Testis (tissue), 5 donors: ENCODE results near the gene NBPF10. TPM values are rescaled to one million over a fixed set of nuclear protein-coding genes. Genes with fewer than 3 reads are reported as not detected.
"Not testable (repeated sequence)": the region's sequence is repeated elsewhere in the genome, so short reads cannot be mapped to it uniquely, and the experiment has no call there.

Experiments used
- DNase-seq: peaks from one replicate; pipeline ENCODE4 v3.0.0-alpha.2; 2019
- H3K27ac ChIP-seq, 2 donors: fragments of 200-600 bp; sonication (generic); one replicate each; pipeline ENCODE4 v1.5.1; 2019
- H3K27me3 ChIP-seq: fragments of 200-600 bp; sonication (generic); one replicate; pipeline ENCODE4 v1.5.1; 2019
- H3K36me3 ChIP-seq: fragments of 200-600 bp; sonication (generic); one replicate; pipeline ENCODE4 v1.5.1; 2017; ENCODE audit warnings: low read depth; ENCODE audit errors: missing control alignments
- H3K4me1 ChIP-seq: fragments of 200-600 bp; sonication (generic); one replicate; pipeline ENCODE4 v1.5.1; 2019
- H3K4me3 ChIP-seq, 2 donors: fragments of 200-600 bp; sonication (generic); one replicate each; pipeline ENCODE4 v1.5.1; 2017 to 2019
- H3K9me3 ChIP-seq: fragments of 200-600 bp; sonication (generic); one replicate; pipeline ENCODE4 v1.5.1; 2017
- WGBS, 2 donors: methylation state at CpG; one replicate each; pipeline ENCODE4 v1.1.5; 2018; 5-methylcytosine and 5-hydroxymethylcytosine counted together
- intact Hi-C: fragments of 100-400 bp; cut with DNase I; formaldehyde crosslinking; loops from one replicate; pipeline ENCODE4 v1.15.1; 2023; ENCODE audit warnings: low total_unique reads
- long read RNA-seq, 2 donors: transcript quantifications; one replicate each; lab custom pipeline, GENCODE V29; 2026
- polyA plus RNA-seq: library from polyadenylated mRNA; stranded (reverse); fragments of 350-450 nt; fragmentation: Illumina TruSeq; extraction: RNeasy Lipid Tissue Mini Kit (QIAGEN cat#74804); gene quantifications from one replicate; pipeline ENCODE4 v1.2.3, GENCODE V29; 2014; ENCODE audit warnings: low read depth, low replicate concordance; ENCODE audit not compliant: insufficient read depth
- total RNA-seq, 2 donors: library from RNA; depleted of rRNA; stranded (reverse); fragments of >200 nt; gene quantifications; one replicate each; pipeline ENCODE4 v1.2.3, GENCODE V29; 2016

Gene NBPF10, protein sequence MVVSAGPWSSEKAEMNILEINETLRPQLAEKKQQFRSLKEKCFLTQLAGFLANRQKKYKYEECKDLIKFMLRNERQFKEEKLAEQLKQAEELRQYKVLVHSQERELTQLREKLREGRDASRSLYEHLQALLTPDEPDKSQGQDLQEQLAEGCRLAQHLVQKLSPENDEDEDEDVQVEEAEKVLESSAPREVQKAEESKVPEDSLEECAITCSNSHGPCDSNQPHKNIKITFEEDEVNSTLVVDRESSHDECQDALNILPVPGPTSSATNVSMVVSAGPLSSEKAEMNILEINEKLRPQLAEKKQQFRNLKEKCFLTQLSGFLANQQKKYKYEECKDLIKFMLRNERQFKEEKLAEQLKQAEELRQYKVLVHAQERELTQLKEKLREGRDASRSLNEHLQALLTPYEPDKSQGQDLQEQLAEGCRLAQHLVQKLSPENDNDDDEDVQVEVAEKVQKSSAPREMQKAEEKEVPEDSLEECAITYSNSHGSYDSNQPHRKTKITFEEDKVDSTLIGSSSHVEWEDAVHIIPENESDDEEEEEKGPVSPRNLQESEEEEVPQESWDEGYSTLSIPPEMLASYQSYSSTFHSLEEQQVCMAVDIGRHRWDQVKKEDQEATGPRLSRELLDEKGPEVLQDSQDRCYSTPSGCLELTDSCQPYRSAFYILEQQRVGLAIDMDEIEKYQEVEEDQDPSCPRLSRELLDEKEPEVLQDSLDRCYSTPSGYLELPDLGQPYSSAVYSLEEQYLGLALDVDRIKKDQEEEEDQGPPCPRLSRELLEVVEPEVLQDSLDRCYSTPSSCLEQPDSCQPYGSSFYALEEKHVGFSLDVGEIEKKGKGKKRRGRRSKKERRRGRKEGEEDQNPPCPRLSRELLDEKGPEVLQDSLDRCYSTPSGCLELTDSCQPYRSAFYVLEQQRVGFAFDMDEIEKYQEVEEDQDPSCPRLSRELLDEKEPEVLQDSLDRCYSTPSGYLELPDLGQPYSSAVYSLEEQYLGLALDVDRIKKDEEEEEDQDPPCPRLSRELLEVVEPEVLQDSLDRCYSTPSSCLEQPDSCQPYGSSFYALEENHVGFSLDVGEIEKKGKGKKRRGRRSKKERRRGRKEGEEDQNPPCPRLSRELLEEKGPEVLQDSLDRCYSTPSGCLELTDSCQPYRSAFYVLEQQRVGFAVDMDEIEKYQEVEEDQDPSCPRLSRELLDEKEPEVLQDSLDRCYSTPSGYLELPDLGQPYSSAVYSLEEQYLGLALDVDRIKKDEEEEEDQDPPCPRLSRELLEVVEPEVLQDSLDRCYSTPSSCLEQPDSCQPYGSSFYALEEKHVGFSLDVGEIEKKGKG (N-terminal part only)
- 1 to 10 TPM; 4.0 to 5.6 TPM for total RNA-seq
- polyA plus RNA-seq: 2.3 TPM
- long read RNA-seq, donor 1: 0 reads
- long read RNA-seq, donor 2: 0 reads

DNA sequence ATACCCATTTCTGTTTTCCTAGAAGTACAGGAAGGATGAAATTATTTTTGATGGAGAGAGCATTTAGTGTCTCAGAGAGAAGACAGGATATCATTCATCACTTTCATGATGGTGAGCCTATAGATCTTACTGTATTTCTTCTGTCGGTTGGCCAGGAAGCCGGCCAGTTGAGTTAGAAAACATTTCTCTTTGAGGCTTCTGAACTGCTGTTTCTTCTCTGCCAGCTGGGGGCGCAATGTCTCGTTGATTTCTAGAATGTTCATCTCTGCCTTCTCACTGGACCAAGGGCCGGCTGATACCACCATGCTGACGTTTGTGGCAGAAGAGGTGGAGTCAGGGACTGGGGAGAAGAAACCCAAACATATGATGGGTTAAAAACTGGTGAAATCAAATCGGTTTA lies at the start of gene NBPF10:
Gene NBPF10, minus strand, starts transcription at position 340 of the 400 bp plus-strand sequence. Its CDS starts 35 bp downstream, at position 305.
- H3K4me3 ChIP-seq, H3K27ac ChIP-seq, intact Hi-C loops, H3K9me3 ChIP-seq, H3K36me3 ChIP-seq, H3K4me1 ChIP-seq, H3K27me3 ChIP-seq, DNase-seq: not testable (repeated sequence)
- WGBS, 2 donors: 23% methylated on average over 3 of the region's 7 CpGs; no CpG with 5 or more reads in 1 of the 2 donors

DNA sequence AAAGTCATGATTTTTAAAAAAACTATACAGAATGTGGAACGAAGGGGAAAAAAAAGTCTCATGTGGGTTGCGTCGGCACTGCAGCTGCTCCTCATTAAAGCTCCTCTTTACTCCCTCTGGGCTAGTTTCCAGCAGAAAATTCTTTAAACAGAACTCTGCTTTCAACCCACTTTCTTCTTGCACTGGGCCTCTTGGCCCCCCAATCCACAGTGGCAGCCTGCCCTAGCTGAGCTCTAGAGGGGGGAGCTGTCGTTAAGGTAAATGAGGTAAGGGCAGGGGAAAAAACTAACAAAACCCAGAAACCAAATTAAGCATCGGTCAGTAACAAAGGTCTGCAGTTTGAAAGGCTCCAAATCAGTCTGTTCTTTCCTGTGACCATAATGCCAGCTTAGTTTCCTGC lies 29.9 kb upstream of the NBPF10 start:
- intact Hi-C loops, H3K27me3 ChIP-seq, H3K9me3 ChIP-seq, H3K36me3 ChIP-seq, H3K4me1 ChIP-seq, H3K4me3 ChIP-seq, H3K27ac ChIP-seq: not testable (repeated sequence)
- peak; percentile 40 for DNase-seq
- WGBS, 2 donors: no CpG with 5 or more reads among the region's 5 CpGs

DNA sequence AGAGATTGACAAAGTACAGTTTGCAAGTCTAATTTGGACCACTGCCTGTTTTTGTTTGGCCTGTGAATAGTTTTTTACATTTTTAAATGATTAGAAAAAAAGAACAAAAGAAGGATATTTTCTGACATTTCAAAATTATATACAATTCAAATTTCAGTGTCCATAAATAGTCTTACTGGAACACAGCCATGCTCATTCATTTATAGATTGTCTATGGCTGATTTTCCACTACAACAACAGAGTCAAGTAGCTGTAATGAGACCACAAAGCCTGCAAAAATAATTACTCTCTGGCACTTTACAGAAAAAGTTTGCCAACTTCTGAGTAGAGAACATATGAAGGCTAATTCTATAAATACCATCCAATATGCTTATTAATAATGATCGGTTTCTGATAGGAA lies 23.1 kb upstream of the NBPF10 start:
- H3K27me3 ChIP-seq, H3K9me3 ChIP-seq, DNase-seq, H3K36me3 ChIP-seq, H3K4me3 ChIP-seq, H3K4me1 ChIP-seq, intact Hi-C loops, H3K27ac ChIP-seq: not testable (repeated sequence)
- no CpG with 5 or more reads among the region's 1 CpG for WGBS, 2 donors

DNA sequence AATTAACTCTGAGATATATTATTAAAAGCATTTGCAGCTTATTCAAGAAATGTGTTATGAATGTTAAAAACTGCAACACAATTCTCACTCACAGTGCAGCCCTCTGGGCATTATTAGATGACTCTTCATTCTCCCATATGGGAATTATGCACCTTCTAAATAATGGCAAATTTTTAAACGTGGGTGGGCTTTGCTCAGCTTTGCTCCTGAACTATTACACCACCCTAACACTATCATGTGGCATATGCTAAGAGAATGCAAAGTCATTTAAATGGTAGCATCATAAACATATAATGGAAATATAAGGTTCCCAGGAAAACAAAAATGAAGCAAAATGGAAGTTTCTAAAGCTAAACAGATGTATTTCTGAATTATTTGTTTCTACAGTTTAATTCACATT lies 22.7 kb upstream of the NBPF10 start:
- H3K9me3 ChIP-seq, intact Hi-C loops, DNase-seq, H3K4me3 ChIP-seq, H3K36me3 ChIP-seq, H3K4me1 ChIP-seq, H3K27me3 ChIP-seq, H3K27ac ChIP-seq: not testable (repeated sequence)
- no CpG with 5 or more reads among the region's 1 CpG for WGBS, 2 donors

Other genes with a start within 250 kb of the NBPF10 start
- gene ITGA10, start 234.8 kb downstream of the NBPF10 start, total RNA-seq: 1 to 10 TPM; 4.3 to 6.3 TPM
- 3.4 TPM for gene ITGA10, start 234.8 kb downstream of the NBPF10 start, polyA plus RNA-seq
- gene PEX11B, start 226.1 kb downstream of the NBPF10 start, total RNA-seq: 10 to 100 TPM; 42.1 to 42.7 TPM
- gene PEX11B, start 226.1 kb downstream of the NBPF10 start, polyA plus RNA-seq: 54.8 TPM
- gene RBM8A, start 217.3 kb downstream of the NBPF10 start, total RNA-seq: 100 to 1,000 TPM; 158 to 174 TPM
- 123 TPM for gene RBM8A, start 217.3 kb downstream of the NBPF10 start, polyA plus RNA-seq
- gene LIX1L, start 186.8 kb downstream of the NBPF10 start, total RNA-seq: 10 to 100 TPM; 15.8 to 20.6 TPM
- gene LIX1L, start 186.8 kb downstream of the NBPF10 start, polyA plus RNA-seq: 16.6 TPM
- under 1 TPM; 0.31 to 0.43 TPM for gene ANKRD34A, start 180.2 kb downstream of the NBPF10 start, total RNA-seq
- gene ANKRD34A, start 180.2 kb downstream of the NBPF10 start, polyA plus RNA-seq: 0.51 TPM
- 10 to 100 TPM; 20.9 to 23.5 TPM for gene POLR3GL, start 180.1 kb downstream of the NBPF10 start, total RNA-seq
- 37.9 TPM for gene POLR3GL, start 180.1 kb downstream of the NBPF10 start, polyA plus RNA-seq
- 100 to 1,000 TPM; 268 to 328 TPM for gene TXNIP, start 148.2 kb downstream of the NBPF10 start, total RNA-seq
- 274 TPM for gene TXNIP, start 148.2 kb downstream of the NBPF10 start, polyA plus RNA-seq
- under 1 TPM in 1 of 2 donors, not detected in 1; 0.43 TPM for gene HJV, start 123.1 kb downstream of the NBPF10 start, total RNA-seq
- gene HJV, start 123.1 kb downstream of the NBPF10 start, polyA plus RNA-seq: 7.7 TPM
- gene NOTCH2NLA, start 84.2 kb upstream of the NBPF10 start, total RNA-seq: 100 to 1,000 TPM; 117 to 160 TPM
- gene NOTCH2NLA, start 84.2 kb upstream of the NBPF10 start, polyA plus RNA-seq: 61.2 TPM